K562 (cell line): ENCODE data around the gene CNGA4. TPM values are rescaled to one million over a fixed set of nuclear protein-coding genes. Genes with fewer than 3 reads are reported as not detected.

ENCODE experiments used
- ATF7 ChIP-seq: fragments of 450-650 bp; IDR thresholded peaks from 2 replicates; pipeline ENCODE4 v1.7.1; 2014; ENCODE audit warnings: mild to moderate bottlenecking, moderate library complexity
- CTCF ChIP-seq, 3 experiments: IDR thresholded peaks in 2 of 3; conservative IDR thresholded peaks in 1 of 3; 2 replicates each; pipeline ENCODE4 v1.5.1; 2011 to 2012; ENCODE audit warnings: low read length in 3 of 3, mild to moderate bottlenecking in 3 of 3, control low read depth in 2 of 3, improper control_type of control experiment in 1 of 3, inconsistent platforms in 1 of 3, low read depth in 1 of 3, mixed read lengths in 1 of 3, moderate library complexity in 1 of 3; ENCODE audit not compliant: insufficient read depth in 2 of 3
- CTCFL ChIP-seq: IDR thresholded peaks from 2 replicates; pipeline ENCODE4 v1.6.1; 2011; ENCODE audit warnings: borderline replicate concordance, low read depth, mild to moderate bottlenecking, moderate library complexity, low read length; ENCODE audit not compliant: insufficient read depth, poor library complexity, severe bottlenecking
- FOSL1 ChIP-seq: fragments of 200-800 bp; sonication (Bioruptor generic); conservative IDR thresholded peaks from 2 replicates; pipeline ENCODE4 v1.6.1; 2016; ENCODE audit warnings: missing genetic modification characterization, missing compliant biosample characterization
- MITF ChIP-seq: IDR thresholded peaks from 2 replicates; pipeline ENCODE4 v1.6.1; 2014; ENCODE audit warnings: antibody characterized with exemption
- NCOA1 ChIP-seq: fragments of 450-650 bp; IDR thresholded peaks from 2 replicates; pipeline ENCODE4 v1.6.1; 2016; ENCODE audit warnings: low read depth
- PHF20 ChIP-seq: fragments of 450-650 bp; IDR thresholded peaks from 2 replicates; pipeline ENCODE4 v1.6.1; 2018; ENCODE audit not compliant: partially characterized antibody
- POLR2A ChIP-seq: fragments of 450-650 bp; conservative IDR thresholded peaks from 2 replicates; pipeline ENCODE4 v1.6.1; 2016
- RBFOX2 ChIP-seq: fragments of 200-400 bp; formaldehyde crosslinking; IDR thresholded peaks from 2 replicates; pipeline ENCODE4 v1.6.1; 2017; ENCODE audit warnings: low read depth, mild to moderate bottlenecking, low read length, moderate library complexity
- SMAD4 ChIP-seq: fragments of 250-450 bp; sonication (Bioruptor Pico); conservative IDR thresholded peaks from 2 replicates; pipeline ENCODE4 v1.8.0; 2021; ENCODE audit warnings: inconsistent platforms, mild to moderate bottlenecking, moderate library complexity
- SP1 ChIP-seq: sonication (generic); formaldehyde crosslinking; IDR thresholded peaks from 2 replicates; pipeline ENCODE4 v1.8.1; 2022; ENCODE audit warnings: mild to moderate bottlenecking, missing genetic modification reagents
- TOE1 ChIP-seq, 2 experiments: fragments of 450-650 bp in 1 of 2; sonication (generic) in 1 of 2; formaldehyde crosslinking in 1 of 2; IDR thresholded peaks; 2 replicates each; pipeline versions ENCODE4 v1.7.1 to v1.8.0; 2016 to 2022; ENCODE audit warnings: borderline replicate concordance in 2 of 2, mild to moderate bottlenecking in 2 of 2, antibody characterized with exemption in 1 of 2, inconsistent platforms in 1 of 2, low read depth in 1 of 2, missing genetic modification reagents in 1 of 2, moderate library complexity in 1 of 2
- UBTF ChIP-seq, 2 experiments: IDR thresholded peaks; 2 replicates each; pipeline ENCODE4 v1.6.1; 2012; ENCODE audit warnings: improper control_type of control experiment in 2 of 2, low read depth in 2 of 2, low read length in 2 of 2, borderline replicate concordance in 1 of 2
- USF1 ChIP-seq: sonication (generic); formaldehyde crosslinking; IDR thresholded peaks from 2 replicates; pipeline ENCODE4 v1.9.0; 2022; ENCODE audit warnings: mild to moderate bottlenecking, missing genetic modification reagents
- USF2 ChIP-seq: sonication (generic); formaldehyde crosslinking; IDR thresholded peaks from 2 replicates; pipeline ENCODE4 v1.5.0; 2020; ENCODE audit warnings: missing genetic modification reagents
- ZNF239 ChIP-seq: fragments of 250-450 bp; sonication (Bioruptor Pico); IDR thresholded peaks from 2 replicates; pipeline ENCODE4 v1.4.0; 2020; ENCODE audit warnings: mild to moderate bottlenecking
- ZNF395 ChIP-seq: fragments of 200-800 bp; sonication (Bioruptor generic); IDR thresholded peaks from 2 replicates; pipeline ENCODE4 v1.6.1; 2017; ENCODE audit warnings: missing genetic modification characterization, missing compliant biosample characterization
- polyA plus RNA-seq, 8 experiments: library from polyadenylated mRNA; depleted of rRNA in 4 of 8; stranded (reverse) in 5 of 8; unstranded in 3 of 8; fragments of >200 nt; fragmentation: Nextera tagmentation in 2 of 8; fragmentation: Illumina TruSeq in 1 of 8; extraction: Ambion mirVana in 2 of 8; extraction: Trizol in 1 of 8; gene quantifications; 2 replicates each; pipeline versions ENCODE4 v1.2.1 to v1.2.3, GENCODE V29; 2011 to 2014; ENCODE audit warnings: inconsistent platforms in 1 of 8, missing spikeins in 1 of 8
- total RNA-seq, 7 experiments: library from RNA; depleted of rRNA in 6 of 7; stranded (reverse); fragments of >200 nt in 6 of 7; fragmentation: Illumina TruSeq in 2 of 7; extraction: Trizol in 2 of 7; gene quantifications; 2 replicates each; pipeline versions ENCODE4 v1.2.1 to v1.2.3, GENCODE V29; 2011 to 2021; ENCODE audit warnings: low replicate concordance in 1 of 7

Gene CNGA4
- total and polyA plus RNA-seq, 9 of the 15 experiments (the other 6 are each of a cell fraction or from before 2014, with no cell fraction given): 0.04 to 0.09 (median 0.06) TPM; not detected in 6

GRCh38 chr11:6269994-6270393 lies 31.1 kb downstream of the CNGA4 start (continued):
- TF ChIP-seq FOSL1 (no peak), MITF (no peak), ZNF239 (CRISPR knock-in tag) (no peak), TOE1 (IDR thresholded peaks at IDR 0.05; ENCODE audit: borderline replicate concordance) (no peak), TOE1 (CRISPR knock-in tag; IDR thresholded peaks at IDR 0.05; ENCODE audit: borderline replicate concordance, low read depth) (no peak), ZNF395 (CRISPR knock-in tag) (no peak), POLR2A (no peak), CTCFL (peak; percentile 37), CTCF (IDR thresholded peaks at IDR 0.05 in 2 of 3, conservative IDR thresholded peaks at IDR 0.05 in 1 of 3; ENCODE audit: insufficient read depth in 2 of 3, low read depth in 1 of 3, low read length in 3 of 3) (peak; percentile 74 to 86 (median 85)), NCOA1 (no peak), SMAD4 (CRISPR knock-in tag) (no peak), PHF20 (no peak), USF1 (peak; percentile 50), UBTF (IDR thresholded peaks at IDR 0.05; ENCODE audit: borderline replicate concordance in 1 of 2, low read depth in 2 of 2, low read length in 2 of 2) (no peak), USF2 (no peak), SP1 (no peak), RBFOX2 (no peak), ATF7 (no peak)
